ENCODE measurements around the gene RUVBL2.
A peak's percentile ranks its signal among the peaks of the same experiment; 100 is the strongest.

Gene RUVBL2

GRCh38 chr19:48953990-48954594 is 39.6 kb upstream of the RUVBL2 start:
- Histone ChIP-seq H3K9me3 (ENCODE audit: insufficient read depth, low read length) (no peaks in the 10 kb centered on the region), H2AFZ (ENCODE audit: low read depth, low read length) (peak overlapping the region; percentile 97), H3K4me1 (ENCODE audit: low read length) (peaks cover 13% of the 10 kb centered on the region), H4K20me1 (ENCODE audit: insufficient read depth, low read length) (no peaks in the 10 kb centered on the region), H3K4me3 (ENCODE audit: low read length) (peak overlapping the region; percentile 85), H3K79me2 (ENCODE audit: low read length) (peaks cover 17% of the 10 kb centered on the region), H3K27ac (ENCODE audit: low read length) (peak overlapping the region; percentile 45), H3K9ac (ENCODE audit: low read length) (peak overlapping the region; percentile 68), H3K36me3 (replicated peaks; ENCODE audit: low read depth, low read length) (peaks cover 8% of the 10 kb centered on the region), H3K4me2 (ENCODE audit: low read length) (peak overlapping the region; percentile 89), H3K27me3 (ENCODE audit: low read depth, low read length) (no peaks in the 10 kb centered on the region)
- TF ChIP-seq EZH2phosphoT487 (IDR thresholded peaks at IDR 0.05; ENCODE audit: low read depth): no peak
- no peak for TF ChIP-seq CTCF (IDR thresholded peaks at IDR 0.05; ENCODE audit: low read depth, low read length)

GRCh38 chr19:48954595-48955307 is 38.9 kb upstream of the RUVBL2 start, which contains the start of gene BAX:
Gene BAX, plus strand, starts transcription at chr19:48954875. Its CDS starts 54 bp downstream, at chr19:48954929.
- H3K9me3 ChIP-seq (ENCODE audit: insufficient read depth, low read length): no peaks in the 10 kb centered on the region
- H3K27me3 ChIP-seq (ENCODE audit: low read depth, low read length): no peaks in the 10 kb centered on the region
- TF ChIP-seq CTCF (IDR thresholded peaks at IDR 0.05; ENCODE audit: low read depth, low read length): peak; percentile 25; the same call in 1 of the 2 replicates
- no peak for TF ChIP-seq EZH2phosphoT487 (IDR thresholded peaks at IDR 0.05; ENCODE audit: low read depth)
- H3K79me2 ChIP-seq (ENCODE audit: low read length): peaks cover 17% of the 10 kb centered on the region
- peak within 1 kb of the TSS; percentile 83 for H3K9ac ChIP-seq (ENCODE audit: low read length)
- peaks cover 13% of the 10 kb centered on the region for H3K4me1 ChIP-seq (ENCODE audit: low read length)
- peak within 1 kb of the TSS; percentile 85 for H3K4me3 ChIP-seq (ENCODE audit: low read length)
- peaks cover 8% of the 10 kb centered on the region for H3K36me3 ChIP-seq (replicated peaks; ENCODE audit: low read depth, low read length)
- peak within 1 kb of the TSS; percentile 97 for H2AFZ ChIP-seq (ENCODE audit: low read depth, low read length)
- peak within 1 kb of the TSS; percentile 59 for H3K27ac ChIP-seq (ENCODE audit: low read length)
- H4K20me1 ChIP-seq (ENCODE audit: insufficient read depth, low read length): no peaks in the 10 kb centered on the region
- H3K4me2 ChIP-seq (ENCODE audit: low read length): peak within 1 kb of the TSS; percentile 89

- Histone ChIP-seq H3K4me1 (ENCODE audit: low read length) (peaks cover 13% of the 10 kb centered on the region), H3K79me2 (ENCODE audit: low read length) (peaks cover 17% of the 10 kb centered on the region)
These were observed 38.3 kb upstream of the RUVBL2 start for GRCh38 chr19:48955308-48955958.

More at GRCh38 chr19:48955308-48955958, 38.3 kb upstream of the RUVBL2 start:
- H3K27me3 ChIP-seq (ENCODE audit: low read depth, low read length): no peaks in the 10 kb centered on the region
- H3K27ac ChIP-seq (ENCODE audit: low read length): peak overlapping the region; percentile 59
- peak overlapping the region; percentile 83 for H3K9ac ChIP-seq (ENCODE audit: low read length)
- no peak overlapping the region for H2AFZ ChIP-seq (ENCODE audit: low read depth, low read length)
- H3K4me3 ChIP-seq (ENCODE audit: low read length): peak overlapping the region; percentile 85
- peak overlapping the region; percentile 76 for H3K4me2 ChIP-seq (ENCODE audit: low read length)
- H3K36me3 ChIP-seq (replicated peaks; ENCODE audit: low read depth, low read length): peaks cover 8% of the 10 kb centered on the region
- TF ChIP-seq EZH2phosphoT487 (IDR thresholded peaks at IDR 0.05; ENCODE audit: low read depth): no peak
- TF ChIP-seq CTCF (IDR thresholded peaks at IDR 0.05; ENCODE audit: low read depth, low read length): no peak
- no peaks in the 10 kb centered on the region for H4K20me1 ChIP-seq (ENCODE audit: insufficient read depth, low read length)
- H3K9me3 ChIP-seq (ENCODE audit: insufficient read depth, low read length): no peaks in the 10 kb centered on the region
